Body of pancreas (tissue), 4 donors: Measurements from ENCODE around the gene PPFIA1. TPM values are rescaled to one million over a fixed set of nuclear protein-coding genes. Genes with fewer than 3 reads are reported as not detected.

Source experiments
- ATAC-seq: fragments of 150-250 bp; one replicate; pipeline ENCODE4 v1.9.1; 2016
- DNase-seq, 4 donors: peaks; one replicate each; pipeline ENCODE4 v3.0.0-alpha.2; 2019
- H3K27ac ChIP-seq, 4 donors: fragments of 200-600 bp; sonication (generic); 1 replicate in 3 of 4; 2 replicates in 1 of 4; pipeline versions ENCODE4 v1.5.1 to v1.6.1; 2016 to 2019; ENCODE audit warnings: mild to moderate bottlenecking in 1 of 4, mixed read lengths in 1 of 4, moderate library complexity in 1 of 4
- H3K27me3 ChIP-seq, 2 donors: fragments of 200-600 bp; sonication (generic); one replicate each; pipeline ENCODE4 v1.6.0; 2016; ENCODE audit warnings: mild to moderate bottlenecking in 1 of 2
- H3K36me3 ChIP-seq, 2 donors: fragments of 200-600 bp; sonication (generic); replicated peaks in 1 of 2; 2 replicates each; pipeline ENCODE4 v1.5.1; 2016; ENCODE audit warnings: low read depth in 2 of 2; ENCODE audit not compliant: insufficient read depth in 1 of 2
- H3K4me1 ChIP-seq: fragments of 200-600 bp; sonication (generic); one replicate; pipeline ENCODE4 v1.6.0; 2016
- H3K4me3 ChIP-seq, 2 donors: fragments of 200-600 bp; sonication (generic); 1 replicate in 1 of 2; 2 replicates in 1 of 2; pipeline ENCODE4 v1.5.1; 2016 to 2019
- H3K9me3 ChIP-seq, 3 donors: fragments of 200-600 bp; sonication (generic); 1 replicate in 2 of 3; 2 replicates in 1 of 3; pipeline ENCODE4 v1.5.1; 2016
- CTCF ChIP-seq, 7 experiments: fragments of 450-650 bp in 4 of 7; fragments of 200-600 bp in 3 of 7; sonication (generic) in 3 of 7; IDR thresholded peaks; one replicate each; pipeline ENCODE4 v1.5.1; 2016 to 2019; ENCODE audit warnings: antibody characterized with exemption in 7 of 7
- POLR2A ChIP-seq, 3 donors: fragments of 450-650 bp; IDR thresholded peaks; one replicate each; pipeline ENCODE4 v1.6.1; 2016; ENCODE audit warnings: antibody characterized with exemption in 3 of 3, mild to moderate bottlenecking in 2 of 3
- WGBS, 2 donors: methylation state at CpG; one replicate each; pipeline ENCODE4 v1.1.5; 2017; 5-methylcytosine and 5-hydroxymethylcytosine counted together
- intact Hi-C: fragments of 100-400 bp; cut with DNase I; formaldehyde crosslinking; loops from one replicate; pipeline ENCODE4 v1.15.1; 2023
- total RNA-seq, 2 donors: library from RNA; depleted of rRNA; stranded (reverse); fragments of >200 nt; gene quantifications; one replicate each; pipeline ENCODE4 v1.1.0, GENCODE V29; 2016

Gene PPFIA1
- total RNA-seq, 2 donors from 2014 or later: 22.1 to 29.3 TPM

GRCh38 chr11:70319396-70320076 lies 49.0 kb downstream of the PPFIA1 start:
- DNase-seq: no peak
- no peak overlapping the region for H3K4me3 ChIP-seq

GRCh38 chr11:70322666-70323065 lies 52.2 kb downstream of the PPFIA1 start:
- H3K4me3 ChIP-seq: no peak overlapping the region
- H3K27me3 ChIP-seq: no peaks in the 10 kb centered on the region
- TF ChIP-seq CTCF (IDR thresholded peaks at IDR 0.05): no peak
- TF ChIP-seq POLR2A (IDR thresholded peaks at IDR 0.05): no peak
- H3K9me3 ChIP-seq: no peaks in the 10 kb centered on the region
- DNase-seq: no peak
- no peaks in the 10 kb centered on the region for H3K4me1 ChIP-seq
- 89 to 100% methylated on average over 2 of the region's 2 CpGs for WGBS, 2 donors
- H3K27ac ChIP-seq: no peak overlapping the region
- peaks cover 0 to 5% of the 10 kb centered on the region in 2 donors for H3K36me3 ChIP-seq
- intact Hi-C loops: no loop called here
- no peak for ATAC-seq

More at GRCh38 chr11:70319396-70320076, 49.0 kb downstream of the PPFIA1 start:
- H3K9me3 ChIP-seq: no peaks in the 10 kb centered on the region
- ATAC-seq: no peak
- TF ChIP-seq CTCF (IDR thresholded peaks at IDR 0.05) (no peak), POLR2A (IDR thresholded peaks at IDR 0.05) (no peak)
- no peaks in the 10 kb centered on the region for H3K27me3 ChIP-seq
- no peak overlapping the region for H3K27ac ChIP-seq
- no peaks in the 10 kb centered on the region for H3K4me1 ChIP-seq
- H3K36me3 ChIP-seq: no peaks in the 10 kb centered on the region
- 76 to 82% methylated on average over 10 of the region's 10 CpGs for WGBS, 2 donors
- intact Hi-C loops: no loop called here

- Histone ChIP-seq H3K4me1 (no peaks in the 10 kb centered on the region), H3K36me3 (peaks cover 0 to 9% of the 10 kb centered on the region in 2 donors), H3K9me3 (no peaks in the 10 kb centered on the region), H3K27me3 (no peaks in the 10 kb centered on the region), H3K27ac (peak overlapping the region in 1 of 4 donors; percentile 29), H3K4me3 (no peak overlapping the region)
- DNase-seq (no peak), ATAC-seq (no peak)
- intact Hi-C loops: no loop called here
- TF ChIP-seq POLR2A (IDR thresholded peaks at IDR 0.05) (no peak), CTCF (IDR thresholded peaks at IDR 0.05) (no peak)
- WGBS, 2 donors: 67 to 91% methylated on average over 1 of the region's 1 CpG
Observed at GRCh38 chr11:70323806-70324205, 53.3 kb downstream of the PPFIA1 start.

- no peak for DNase-seq
- Histone ChIP-seq H3K4me3 (no peak overlapping the region), H3K9me3 (no peaks in the 10 kb centered on the region), H3K36me3 (peaks cover 0 to 14% of the 10 kb centered on the region in 2 donors), H3K27ac (peak overlapping the region in 1 of 4 donors; percentile 29), H3K4me1 (no peaks in the 10 kb centered on the region), H3K27me3 (no peaks in the 10 kb centered on the region)
- 82 to 87% methylated on average over 10 of the region's 10 CpGs for WGBS, 2 donors
- intact Hi-C loops: no loop called here
- TF ChIP-seq POLR2A (IDR thresholded peaks at IDR 0.05): no peak
- no peak for ATAC-seq
Observed at GRCh38 chr11:70324376-70325115, 54.1 kb downstream of the PPFIA1 start.

- Histone ChIP-seq H3K27me3 (no peaks in the 10 kb centered on the region), H3K4me1 (no peaks in the 10 kb centered on the region), H3K36me3 (peaks cover 2 to 14% of the 10 kb centered on the region in 2 donors), H3K27ac (peak overlapping the region in 2 of 4 donors; percentile 27 to 56), H3K4me3 (no peak overlapping the region), H3K9me3 (no peaks in the 10 kb centered on the region)
- ATAC-seq (no peak), DNase-seq (no peak)
- TF ChIP-seq POLR2A (IDR thresholded peaks at IDR 0.05) (no peak), CTCF (IDR thresholded peaks at IDR 0.05) (no peak)
- intact Hi-C loops: no loop called here
- WGBS, 2 donors: 81 to 93% methylated on average over 3 of the region's 3 CpGs
Observed at GRCh38 chr11:70325824-70326223, 55.3 kb downstream of the PPFIA1 start.
